Upper lobe of right lung (tissue), 1 donor: Measurements from ENCODE around the gene CLP1. TPM values are rescaled to one million over a fixed set of nuclear protein-coding genes. Genes with fewer than 3 reads are reported as not detected.
A peak's percentile ranks its signal among the peaks of the same experiment; 100 is the strongest.

Experiments used
- ATAC-seq: fragments of 200-7000 bp; cut with Tn5 transposase; one replicate; pipeline ENCODE4 v1.9.1; 2020; ENCODE audit warnings: mild to moderate bottlenecking, moderate library complexity
- DNase-seq: peaks from one replicate; pipeline ENCODE4 v3.0.0-alpha.2; 2020
- H3K27ac ChIP-seq: fragments of 200-600 bp; one replicate; pipeline ENCODE4 v1.8.0; 2022
- H3K27me3 ChIP-seq: fragments of 200-600 bp; one replicate; pipeline ENCODE4 v1.8.0; 2022; ENCODE audit warnings: mild to moderate bottlenecking
- H3K36me3 ChIP-seq: fragments of 200-600 bp; one replicate; pipeline ENCODE4 v1.8.0; 2022
- H3K4me1 ChIP-seq: fragments of 200-600 bp; one replicate; pipeline ENCODE4 v1.8.0; 2022
- H3K4me3 ChIP-seq: fragments of 200-600 bp; one replicate; pipeline ENCODE4 v1.8.0; 2022; ENCODE audit warnings: mild to moderate bottlenecking
- H3K9me3 ChIP-seq: fragments of 200-600 bp; one replicate; pipeline ENCODE4 v1.8.0; 2022
- CTCF ChIP-seq: fragments of 200-600 bp; IDR thresholded peaks from one replicate; pipeline ENCODE4 v1.8.0; 2022; ENCODE audit warnings: antibody characterized with exemption
- intact Hi-C: fragments of 100-400 bp; cut with DNase I; formaldehyde crosslinking; loops from one replicate; pipeline ENCODE4 v1.11.0; 2022
- total RNA-seq: library from RNA; stranded (reverse); fragmentation: NEBNext Ultra II Directional; extraction: Animal tissue kit (Norgen Biotek cat#: 25700); gene quantifications from one replicate; pipeline ENCODE4 v1.2.1, GENCODE V29; 2021
- donor health status: DM: no; HTN: yes; CAD: no; lungs with severe emphysema.

CLP1 gene
- total RNA-seq, 1 donor from 2014 or later, result 11.7 TPM

DNA sequence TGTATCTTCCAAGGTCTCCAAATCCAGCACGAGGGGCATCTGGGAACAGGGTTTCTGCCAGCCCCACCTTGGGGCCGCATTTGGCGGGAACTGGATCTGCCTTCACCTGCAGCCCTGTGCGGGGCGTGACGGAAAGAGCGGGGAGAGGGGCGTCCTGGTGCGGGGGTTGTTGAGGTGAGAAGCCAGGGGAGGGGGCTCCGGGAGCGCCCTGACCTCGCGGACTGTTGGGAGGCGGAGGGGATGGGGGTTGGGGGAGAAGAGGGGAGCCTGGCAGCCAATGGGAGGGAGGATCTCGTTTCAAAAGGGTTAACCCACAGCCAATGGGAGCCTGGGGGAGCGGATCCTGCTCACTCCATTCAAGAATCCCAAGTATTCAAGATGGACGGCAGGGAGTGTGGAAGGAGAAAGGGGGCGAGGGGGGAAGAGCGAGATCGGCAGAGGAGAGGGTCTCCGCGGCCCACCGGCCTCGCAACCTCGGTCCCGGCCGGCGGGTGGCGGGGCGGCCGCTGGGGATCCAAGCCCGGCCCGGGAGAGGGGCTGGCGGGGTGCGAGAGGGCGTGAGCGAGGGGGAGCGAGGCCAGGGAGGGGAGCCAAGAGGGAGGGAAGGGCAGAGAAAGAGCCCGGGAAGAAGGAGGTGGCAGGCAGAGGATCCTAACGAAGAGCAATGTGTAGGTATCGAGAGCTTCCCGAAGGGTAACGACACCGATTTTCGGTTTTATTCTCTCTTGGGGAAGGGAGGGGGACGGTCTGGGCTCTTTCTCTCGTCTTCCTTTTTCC lies 19.4 kb upstream of the CLP1 start:
- no peak for TF ChIP-seq CTCF
- H3K36me3 ChIP-seq, result no peaks in the 10 kb centered on the region
- no peaks in the 10 kb centered on the region for H3K9me3 ChIP-seq
- H3K4me3 ChIP-seq, result peak overlapping the region; percentile 83
- intact Hi-C loops, result no loop called here
- no peaks in the 10 kb centered on the region for H3K27me3 ChIP-seq
- peaks cover 17% of the 10 kb centered on the region for H3K4me1 ChIP-seq
- H3K27ac ChIP-seq, result peak overlapping the region; percentile 82
- ATAC-seq (peak; percentile 93), DNase-seq (peak; percentile 80)

DNA sequence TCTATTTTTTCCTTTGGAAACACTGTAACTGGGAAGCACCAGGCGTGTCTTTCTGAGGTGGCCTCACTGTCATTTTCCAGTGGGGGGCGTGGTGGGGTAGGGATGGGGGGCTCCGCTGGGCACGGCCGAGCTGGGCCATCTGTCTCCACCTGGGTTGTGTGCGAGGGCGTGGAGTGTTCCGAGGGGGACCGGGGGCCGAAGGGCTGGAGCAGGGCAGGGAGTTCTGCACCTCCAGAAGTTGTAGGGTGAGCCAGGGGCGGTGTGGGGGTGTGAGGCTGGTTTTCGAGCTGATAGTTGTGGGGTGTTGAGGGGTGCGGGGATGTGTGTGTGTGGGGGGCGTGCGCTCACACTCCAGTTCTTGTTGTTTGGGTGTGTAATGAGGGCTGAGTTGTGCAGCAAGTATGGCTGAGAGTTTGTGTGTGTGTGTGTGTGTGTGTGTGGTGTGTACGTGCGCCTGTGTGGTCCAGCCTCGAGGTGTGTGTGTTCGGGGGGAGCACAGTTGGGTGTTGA lies 18.7 kb upstream of the CLP1 start:
- H3K27me3 ChIP-seq, result no peaks in the 10 kb centered on the region
- intact Hi-C loops, result no loop called here
- ATAC-seq (no peak), DNase-seq (peak; percentile 65)
- H3K9me3 ChIP-seq, result no peaks in the 10 kb centered on the region
- H3K27ac ChIP-seq, result peak overlapping the region; percentile 82
- H3K4me3 ChIP-seq, result peak overlapping the region; percentile 83
- no peak for TF ChIP-seq CTCF
- peaks cover 17% of the 10 kb centered on the region for H3K4me1 ChIP-seq
- no peaks in the 10 kb centered on the region for H3K36me3 ChIP-seq

DNA sequence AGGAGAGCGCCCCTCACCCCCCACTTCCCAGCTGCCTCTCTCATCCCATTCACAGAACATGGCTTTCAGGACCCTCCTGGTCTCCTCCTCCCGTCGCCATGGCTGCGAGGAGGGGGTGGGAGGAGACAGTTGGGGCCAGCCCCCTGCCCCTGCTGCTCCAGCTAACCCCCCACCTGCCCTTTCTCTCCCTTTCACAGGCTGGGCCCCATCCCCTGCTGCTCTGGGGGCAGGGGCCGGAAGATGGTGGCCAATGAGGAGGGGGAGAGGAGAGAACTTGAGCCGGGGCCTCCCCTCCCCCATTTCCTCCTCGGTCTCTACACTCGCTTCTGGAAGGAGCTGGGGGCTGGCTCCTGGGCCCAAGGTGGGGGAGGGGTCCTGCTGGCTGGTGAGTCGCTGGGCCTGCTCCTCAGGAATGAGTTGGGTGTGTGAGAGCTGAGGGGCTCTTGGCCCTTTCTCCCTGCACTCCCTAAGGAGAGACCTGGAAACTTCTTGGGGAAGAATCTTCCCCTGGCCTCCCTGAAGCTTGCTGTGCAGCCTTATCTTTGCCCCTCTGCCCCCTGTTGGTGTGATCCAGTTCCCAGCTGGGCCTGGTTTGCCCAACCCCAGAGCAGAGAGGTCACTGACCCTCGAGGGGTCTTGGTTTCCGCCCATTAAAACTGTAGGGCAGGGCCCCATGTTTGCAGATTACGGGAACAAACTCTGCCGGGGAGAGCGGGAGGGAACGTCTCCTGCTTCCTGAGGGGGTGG lies 18.1 kb upstream of the CLP1 start:
- peak; percentile 13 for TF ChIP-seq CTCF
- DNase-seq, result no peak
- Histone ChIP-seq H3K9me3 (no peaks in the 10 kb centered on the region), H3K4me3 (peak overlapping the region; percentile 83), H3K36me3 (no peaks in the 10 kb centered on the region), H3K27ac (peak overlapping the region; percentile 55), H3K27me3 (no peaks in the 10 kb centered on the region), H3K4me1 (peaks cover 17% of the 10 kb centered on the region)
- intact Hi-C loops, result loop anchor here (5.0 kb wide), 1 partner anchor 72 kb away; the partner anchor contains the start of gene UBE2L6
- no peak for ATAC-seq

- DNase-seq (no peak), ATAC-seq (no peak)
- H3K4me3 ChIP-seq, result peak overlapping the region; percentile 83
- intact Hi-C loops, result loop anchor here (5.0 kb wide), 1 partner anchor 73 kb away; the partner anchor contains the start of gene UBE2L6
- peak overlapping the region; percentile 55 for H3K27ac ChIP-seq
- no peak for TF ChIP-seq CTCF
- no peaks in the 10 kb centered on the region for H3K27me3 ChIP-seq
- no peaks in the 10 kb centered on the region for H3K9me3 ChIP-seq
- peaks cover 22% of the 10 kb centered on the region for H3K4me1 ChIP-seq
- H3K36me3 ChIP-seq, result no peaks in the 10 kb centered on the region
Observed at GRCh38 chr11:57640068-57640800, 17.3 kb upstream of the CLP1 start.

GRCh38 chr11:57641011-57641807 lies 16.4 kb upstream of the CLP1 start:
- Histone ChIP-seq H3K27me3 (no peaks in the 10 kb centered on the region), H3K4me1 (peaks cover 31% of the 10 kb centered on the region), H3K9me3 (no peaks in the 10 kb centered on the region), H3K27ac (no peak overlapping the region), H3K36me3 (no peaks in the 10 kb centered on the region), H3K4me3 (no peak overlapping the region)
- ATAC-seq, result peak; percentile 27
- intact Hi-C loops, result loop anchor here (5.0 kb wide), 1 partner anchor 74 kb away; the partner anchor contains the start of gene UBE2L6
- peak; percentile 61 for TF ChIP-seq CTCF
- DNase-seq, result no peak
